Vagina (tissue), 2 donors: ENCODE data around the gene PHKG2.

ENCODE experiments used
- CTCF ChIP-seq, 3 experiments: fragments of 450-650 bp in 2 of 3; fragments of 200-600 bp in 1 of 3; sonication (generic) in 1 of 3; IDR thresholded peaks; one replicate each; pipeline ENCODE4 v1.5.1; 2017 to 2019; ENCODE audit warnings: antibody characterized with exemption in 3 of 3, mild to moderate bottlenecking in 2 of 3, moderate library complexity in 2 of 3
- POLR2A ChIP-seq, 2 donors: fragments of 450-650 bp; IDR thresholded peaks; one replicate each; pipeline ENCODE4 v1.6.1; 2017; ENCODE audit warnings: antibody characterized with exemption in 2 of 2, mild to moderate bottlenecking in 2 of 2, moderate library complexity in 2 of 2

GRCh38 chr16:30771726-30772125 is 23.5 kb downstream of the PHKG2 start:
- no peak for TF ChIP-seq POLR2A (IDR thresholded peaks at IDR 0.05)
- TF ChIP-seq CTCF (IDR thresholded peaks at IDR 0.05) = no peak
